ENCODE data around the gene BLNK. TPM values are rescaled to one million over a fixed set of nuclear protein-coding genes. Genes with fewer than 3 reads are reported as not detected.

BLNK gene
- total and polyA plus RNA-seq, 2 donors (not counting 1 experiment from before 2014, with no cell fraction given): 153 to 205 TPM

DNA sequence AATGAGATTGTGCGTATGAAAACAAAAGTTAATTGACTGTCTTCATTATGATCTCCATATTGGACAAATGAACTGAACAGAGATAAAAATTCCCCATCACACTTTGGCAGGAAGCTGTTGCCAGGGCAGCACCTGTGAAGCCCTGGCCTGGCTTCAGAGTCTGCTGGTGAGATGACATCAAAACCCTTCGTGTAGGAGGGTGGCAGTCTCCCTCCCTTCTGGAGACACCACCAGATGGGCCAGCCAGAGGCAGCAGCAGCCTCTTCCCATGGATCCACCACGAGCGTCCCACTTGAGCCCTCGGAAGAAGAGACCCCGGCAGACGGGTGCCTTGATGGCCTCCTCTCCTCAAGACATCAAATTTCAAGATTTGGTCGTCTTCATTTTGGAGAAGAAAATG is 32.9 kb upstream of the BLNK start, which contains the start of gene DNTT:
DNTT (plus strand) TSS at position 205 of the 400 bp plus-strand sequence; CDS start at position 269, 64 bp downstream.
- intact Hi-C loops (cut with micrococcal nuclease): no loop called here
- Mint-ChIP-seq H3K9me3 (ENCODE audit: insufficient read depth) (no peaks in the 10 kb centered on the region), H3K27ac (no peak within 1 kb of the TSS), H3K27me3 (peaks cover 37% of the 10 kb centered on the region), H3K4me1 (peaks cover 49% of the 10 kb centered on the region), H3K4me3 (no peak within 1 kb of the TSS)
- H3K9ac ChIP-seq (ENCODE audit: low read length): no peak within 1 kb of the TSS
- no peak for TF ChIP-seq EZH2 (IDR thresholded peaks at IDR 0.05; ENCODE audit: borderline replicate concordance, insufficient read depth, low read depth, low read length, poor library complexity, severe bottlenecking)
- TF ChIP-seq, protein P1, sequence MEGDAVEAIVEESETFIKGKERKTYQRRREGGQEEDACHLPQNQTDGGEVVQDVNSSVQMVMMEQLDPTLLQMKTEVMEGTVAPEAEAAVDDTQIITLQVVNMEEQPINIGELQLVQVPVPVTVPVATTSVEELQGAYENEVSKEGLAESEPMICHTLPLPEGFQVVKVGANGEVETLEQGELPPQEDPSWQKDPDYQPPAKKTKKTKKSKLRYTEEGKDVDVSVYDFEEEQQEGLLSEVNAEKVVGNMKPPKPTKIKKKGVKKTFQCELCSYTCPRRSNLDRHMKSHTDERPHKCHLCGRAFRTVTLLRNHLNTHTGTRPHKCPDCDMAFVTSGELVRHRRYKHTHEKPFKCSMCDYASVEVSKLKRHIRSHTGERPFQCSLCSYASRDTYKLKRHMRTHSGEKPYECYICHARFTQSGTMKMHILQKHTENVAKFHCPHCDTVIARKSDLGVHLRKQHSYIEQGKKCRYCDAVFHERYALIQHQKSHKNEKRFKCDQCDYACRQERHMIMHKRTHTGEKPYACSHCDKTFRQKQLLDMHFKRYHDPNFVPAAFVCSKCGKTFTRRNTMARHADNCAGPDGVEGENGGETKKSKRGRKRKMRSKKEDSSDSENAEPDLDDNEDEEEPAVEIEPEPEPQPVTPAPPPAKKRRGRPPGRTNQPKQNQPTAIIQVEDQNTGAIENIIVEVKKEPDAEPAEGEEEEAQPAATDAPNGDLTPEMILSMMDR (IDR thresholded peaks at IDR 0.05): no peak
- ATAC-seq (ENCODE audit: low read depth): no peak
- H3K9me3 ChIP-seq (ENCODE audit: control extremely low read depth in 1 of 3, control insufficient read depth in 2 of 3, insufficient read depth in 1 of 3, low read length in 2 of 3): no peaks in the 10 kb centered on the region
- peaks cover 5% of the 10 kb centered on the region for H3K79me2 ChIP-seq (ENCODE audit: control insufficient read depth, insufficient read depth, low read length)
- H3K27me3 ChIP-seq (replicated peaks in 1 of 4; ENCODE audit: control extremely low read depth in 1 of 4, control insufficient read depth in 3 of 4, insufficient read depth in 4 of 4, low read length in 3 of 4): peaks cover 0 to 23% (median 11%) of the 10 kb centered on the region in 4 experiments
- no peak within 1 kb of the TSS for H3K4me3 ChIP-seq (ENCODE audit: control extremely low read depth in 1 of 5, extremely low read depth in 1 of 5, insufficient read depth in 1 of 5, low read depth in 2 of 5, low read length in 4 of 5)
- WGBS (ENCODE audit: insufficient coverage): 17% methylated on average over 3 of the region's 8 CpGs
- H3K36me3 ChIP-seq (replicated peaks in 1 of 2; ENCODE audit: control extremely low read depth in 1 of 2, control insufficient read depth in 1 of 2, extremely low read depth in 1 of 2, insufficient read depth in 2 of 2, low read length in 1 of 2): no peaks in the 10 kb centered on the region
- ChIA-PET CTCF (interaction anchor here (3.5 to 5.3 kb wide), 3 partner anchors 12 to 287 kb away, joined by 13 to 38 read pairs (median 31); no protein-coding TSS in a partner anchor), POLR2A (no interaction called here)
- DNase-seq: no peak
- H2AFZ ChIP-seq (ENCODE audit: insufficient read depth, low read depth, low read length, poor library complexity, severe bottlenecking): peak within 1 kb of the TSS; percentile 12
- no peaks in the 10 kb centered on the region for H4K20me1 ChIP-seq (ENCODE audit: control insufficient read depth, insufficient read depth, low read length, poor library complexity, severe bottlenecking)
- H3K4me2 ChIP-seq (replicated peaks; ENCODE audit: low read depth, low read length, poor library complexity, severe bottlenecking): no peak within 1 kb of the TSS
- no peak within 1 kb of the TSS for H3K27ac ChIP-seq (ENCODE audit: low read length in 2 of 2)
- H3K4me1 ChIP-seq (ENCODE audit: control insufficient read depth in 2 of 2, insufficient read depth in 2 of 2, low read length in 2 of 2): peaks cover 39 to 41% of the 10 kb centered on the region in 2 donors

DNA sequence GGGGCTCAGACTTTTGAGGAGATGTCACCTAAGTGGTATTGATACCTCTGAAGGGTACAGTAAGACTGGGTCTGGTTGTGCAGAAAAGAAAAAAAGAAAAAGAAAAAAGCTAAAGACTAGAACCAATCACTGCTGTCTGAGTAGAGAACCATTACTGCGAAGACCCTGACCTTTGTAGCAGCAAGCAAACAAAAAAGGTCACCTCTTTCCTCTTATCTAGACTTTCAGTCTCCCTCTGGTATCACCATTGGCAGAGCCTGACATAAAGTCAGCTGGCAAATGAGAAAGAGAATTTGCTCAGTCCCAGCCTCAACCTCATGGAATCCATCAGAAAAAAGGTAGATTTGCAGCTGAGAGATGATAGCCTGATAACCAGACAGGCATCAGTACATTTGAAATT is 30.2 kb upstream of the BLNK start:
- CTCF ChIA-PET: interaction anchor here (1.0 to 13.8 kb wide), 9 partner anchors 9 to 285 kb away, joined by 3 to 964 read pairs (median 4); no protein-coding TSS in a partner anchor
- Histone ChIP-seq H3K27me3 (replicated peaks in 1 of 4; ENCODE audit: control extremely low read depth in 1 of 4, control insufficient read depth in 3 of 4, insufficient read depth in 4 of 4, low read length in 3 of 4) (peaks cover 0 to 17% (median 8%) of the 10 kb centered on the region in 4 experiments), H3K27ac (ENCODE audit: low read length in 2 of 2) (no peak overlapping the region), H2AFZ (ENCODE audit: insufficient read depth, low read depth, low read length, poor library complexity, severe bottlenecking) (no peak overlapping the region), H3K79me2 (ENCODE audit: control insufficient read depth, insufficient read depth, low read length) (peaks cover 5% of the 10 kb centered on the region), H3K36me3 (replicated peaks in 1 of 2; ENCODE audit: control extremely low read depth in 1 of 2, control insufficient read depth in 1 of 2, extremely low read depth in 1 of 2, insufficient read depth in 2 of 2, low read length in 1 of 2) (no peaks in the 10 kb centered on the region), H3K9me3 (ENCODE audit: control extremely low read depth in 1 of 3, control insufficient read depth in 2 of 3, insufficient read depth in 1 of 3, low read length in 2 of 3) (no peaks in the 10 kb centered on the region), H3K4me2 (replicated peaks; ENCODE audit: low read depth, low read length, poor library complexity, severe bottlenecking) (no peak overlapping the region), H3K9ac (ENCODE audit: low read length) (no peak overlapping the region), H3K4me1 (ENCODE audit: control insufficient read depth in 2 of 2, insufficient read depth in 2 of 2, low read length in 2 of 2) (peaks cover 37 to 40% of the 10 kb centered on the region in 2 donors), H4K20me1 (ENCODE audit: control insufficient read depth, insufficient read depth, low read length, poor library complexity, severe bottlenecking) (no peaks in the 10 kb centered on the region), H3K4me3 (ENCODE audit: control extremely low read depth in 1 of 5, extremely low read depth in 1 of 5, insufficient read depth in 1 of 5, low read depth in 2 of 5, low read length in 4 of 5) (no peak overlapping the region)
- POLR2A ChIA-PET: no interaction called here
- DNase-seq (no peak), ATAC-seq (ENCODE audit: low read depth) (no peak)
- Mint-ChIP-seq H3K4me3 (no peak overlapping the region), H3K27ac (no peak overlapping the region), H3K9me3 (ENCODE audit: insufficient read depth) (no peaks in the 10 kb centered on the region), H3K27me3 (peaks cover 33% of the 10 kb centered on the region), H3K4me1 (peaks cover 54% of the 10 kb centered on the region)
- WGBS (ENCODE audit: insufficient coverage): no CpG with 5 or more reads among the region's 1 CpG
- intact Hi-C loops (cut with micrococcal nuclease): no loop called here
- TF ChIP-seq, protein P1 (IDR thresholded peaks at IDR 0.05): no peak
- TF ChIP-seq EZH2 (IDR thresholded peaks at IDR 0.05; ENCODE audit: borderline replicate concordance, insufficient read depth, low read depth, low read length, poor library complexity, severe bottlenecking): no peak

Data from B cell (primary cell).